NCI-H1694 (cell line): ENCODE data around the gene ASF1A.
A peak's percentile ranks its signal among the peaks of the same experiment; 100 is the strongest.

ENCODE experiments used
- DNase-seq: peaks from one replicate; lab custom pipeline; 2025; lab: John Stamatoyannopoulos, UW

Gene ASF1A

DNA sequence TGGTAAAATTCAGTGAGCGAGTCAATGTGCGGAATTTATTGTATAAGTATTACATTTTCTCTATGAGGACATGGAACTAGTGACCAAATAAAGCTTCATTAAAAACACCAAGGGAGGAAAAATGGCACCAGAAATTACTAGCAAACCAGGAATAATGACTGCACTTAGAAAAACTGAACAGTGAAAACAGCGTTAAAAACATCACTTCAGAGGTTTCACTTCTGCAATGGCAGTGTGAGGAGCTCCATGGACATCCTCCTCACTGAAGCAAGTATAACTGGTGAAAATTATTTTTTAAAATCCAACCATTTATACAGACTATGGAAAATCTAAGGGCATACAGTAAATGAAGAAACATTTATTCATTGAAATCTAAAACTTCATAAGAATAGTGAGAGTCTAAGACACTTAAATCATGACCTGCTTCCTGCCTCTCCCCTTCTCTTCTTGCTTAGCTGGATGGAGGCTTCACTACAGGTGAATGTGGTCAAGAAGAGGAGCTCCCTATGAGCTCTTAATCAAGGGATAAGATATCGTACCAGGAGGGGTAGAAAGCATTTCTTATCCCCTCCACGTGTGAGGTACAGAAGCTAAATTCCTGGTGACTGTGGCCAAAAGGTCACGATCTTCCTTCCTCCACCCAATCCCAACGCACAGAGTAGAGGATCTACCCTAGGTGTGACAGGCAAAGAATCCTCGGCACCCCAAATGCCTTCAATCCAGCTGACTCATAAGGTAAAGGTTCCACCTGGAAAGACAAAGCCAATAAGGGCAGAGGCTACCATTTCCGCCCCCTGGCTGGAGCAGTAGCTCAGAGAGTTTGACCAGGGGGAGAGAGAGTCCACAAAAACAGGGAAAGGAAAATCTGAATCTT, 12.3 kb upstream of the ASF1A start:
- no peak for DNase-seq

DNA sequence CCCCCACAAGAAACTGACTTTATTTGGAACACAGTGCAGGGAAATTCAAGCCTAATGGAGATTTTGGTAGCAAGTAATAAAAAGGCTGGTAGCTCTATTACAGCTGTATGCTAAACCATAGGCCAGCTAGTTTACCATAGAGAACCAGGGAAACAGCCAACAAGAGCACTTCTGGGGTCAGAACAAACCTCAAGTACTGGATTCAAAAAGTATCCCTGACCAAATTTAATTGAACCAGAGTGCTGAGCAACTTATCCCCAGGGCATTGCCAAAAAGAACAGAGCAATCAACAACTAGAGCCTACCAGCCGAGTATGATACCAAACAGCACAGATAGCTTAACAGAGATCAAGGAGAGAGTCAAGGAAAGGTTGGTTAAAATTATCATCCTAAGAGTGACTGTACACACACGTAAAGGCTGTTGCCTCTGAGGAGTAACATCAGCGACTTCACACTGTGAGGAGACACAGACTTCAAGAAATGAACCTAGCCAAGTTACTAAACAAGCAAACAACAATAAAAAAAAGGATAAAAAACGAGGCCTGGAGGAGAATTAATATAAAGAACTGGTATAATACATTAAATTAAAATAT, 11.5 kb upstream of the ASF1A start:
- no peak for DNase-seq

DNA sequence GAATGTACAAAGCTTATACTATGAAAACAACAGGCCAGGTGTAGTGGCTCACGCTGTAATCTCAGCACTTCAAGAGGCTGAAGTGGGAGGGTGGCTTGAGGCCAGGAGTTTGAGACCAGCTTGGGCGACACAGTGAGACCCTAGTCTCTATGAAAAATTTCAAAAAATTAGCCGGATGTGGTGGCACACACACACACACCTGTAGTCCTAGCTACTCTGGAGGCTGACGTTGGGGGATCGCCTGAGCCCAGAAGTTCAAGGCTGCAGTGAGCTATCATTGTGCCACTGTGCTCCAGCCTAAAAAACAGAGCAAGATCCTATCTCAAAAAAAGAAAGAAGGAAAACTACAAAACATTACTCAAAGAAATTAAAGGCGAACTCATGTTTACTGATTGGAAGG, 7.3 kb upstream of the ASF1A start:
- no peak for DNase-seq

DNA sequence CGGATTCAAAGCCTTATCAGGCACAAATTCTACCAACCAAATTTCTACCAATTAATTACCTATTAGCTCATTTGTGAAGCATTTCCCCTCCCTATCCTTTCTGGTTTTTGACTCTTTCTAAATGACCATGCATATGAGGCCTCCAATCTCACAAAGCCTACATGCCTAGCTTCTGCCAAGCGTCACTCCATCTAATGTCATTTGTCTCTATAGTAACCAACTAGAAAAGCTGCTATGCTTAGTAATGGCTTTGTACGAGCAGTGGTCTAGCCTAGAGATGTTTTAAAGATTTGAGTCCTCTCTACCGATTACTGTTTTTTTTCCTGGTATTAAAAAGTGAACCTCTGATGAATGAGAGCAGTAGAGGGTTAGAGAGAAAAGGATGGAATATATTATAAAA, 4.8 kb upstream of the ASF1A start:
- no peak for DNase-seq

DNA sequence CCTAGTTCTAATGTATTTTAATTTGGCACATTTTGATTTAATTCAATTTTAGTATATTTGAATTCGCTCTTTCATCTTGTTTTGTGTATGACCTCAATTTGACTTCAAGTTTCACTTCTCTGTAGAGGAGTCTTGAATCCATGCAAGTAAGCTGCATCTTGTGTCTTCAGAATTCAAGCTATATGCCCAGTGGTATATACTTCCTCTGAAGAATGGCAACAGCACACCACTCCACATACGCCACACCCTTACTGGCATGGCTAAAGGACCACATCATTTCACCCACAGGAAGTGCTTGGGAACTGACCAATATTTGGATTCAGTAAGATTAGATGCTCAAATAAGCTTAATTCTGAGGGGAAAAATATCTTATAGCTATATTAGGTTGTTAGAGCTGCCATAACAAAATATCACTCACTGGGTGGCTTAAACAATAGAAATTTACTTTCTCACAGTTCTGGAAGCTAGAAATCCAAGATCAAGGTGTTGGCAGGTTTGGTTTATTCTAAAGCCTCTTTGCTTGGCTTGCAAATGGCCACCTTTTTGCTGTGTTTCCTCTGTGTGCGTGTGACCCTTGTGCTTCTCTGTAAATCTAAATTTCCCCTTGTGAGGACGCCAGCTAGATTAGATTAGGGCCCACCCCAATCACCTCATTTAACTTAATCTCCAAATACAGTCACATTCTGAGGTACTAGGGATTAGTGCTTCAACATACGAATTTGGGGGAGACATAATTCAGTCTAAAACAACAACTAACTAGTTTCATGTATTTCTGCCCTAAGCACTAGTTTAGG, 2.8 kb upstream of the ASF1A start:
- DNase-seq: no peak

DNA sequence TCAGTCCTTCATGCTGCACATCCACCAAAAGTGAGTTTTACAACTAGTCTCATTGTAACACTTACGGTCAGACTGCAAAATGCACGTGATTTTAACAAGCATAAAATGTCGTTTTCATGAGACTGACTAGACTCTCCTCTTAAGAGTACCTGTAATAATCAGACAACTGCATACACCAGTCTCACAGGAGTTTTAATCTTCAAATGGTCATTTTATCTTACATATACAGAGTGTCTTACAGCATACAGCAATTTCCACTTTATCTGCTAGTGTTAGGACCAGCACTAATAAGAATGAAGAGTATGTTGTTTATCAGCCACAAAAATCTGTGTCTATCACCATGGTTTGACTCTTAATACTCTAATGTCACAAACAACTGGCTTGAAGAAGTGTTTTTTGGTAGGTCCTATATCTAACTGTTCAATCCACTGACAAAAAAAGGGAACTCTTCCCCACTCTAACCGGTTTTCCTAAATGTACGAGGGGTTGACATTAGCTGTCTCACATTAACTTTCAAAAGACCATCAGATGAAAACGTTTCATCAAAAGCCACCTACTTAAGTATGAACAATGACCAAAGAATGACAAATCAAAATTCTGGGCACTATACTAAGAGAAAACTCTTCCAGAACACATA, 1.5 kb upstream of the ASF1A start:
- no peak for DNase-seq

DNA sequence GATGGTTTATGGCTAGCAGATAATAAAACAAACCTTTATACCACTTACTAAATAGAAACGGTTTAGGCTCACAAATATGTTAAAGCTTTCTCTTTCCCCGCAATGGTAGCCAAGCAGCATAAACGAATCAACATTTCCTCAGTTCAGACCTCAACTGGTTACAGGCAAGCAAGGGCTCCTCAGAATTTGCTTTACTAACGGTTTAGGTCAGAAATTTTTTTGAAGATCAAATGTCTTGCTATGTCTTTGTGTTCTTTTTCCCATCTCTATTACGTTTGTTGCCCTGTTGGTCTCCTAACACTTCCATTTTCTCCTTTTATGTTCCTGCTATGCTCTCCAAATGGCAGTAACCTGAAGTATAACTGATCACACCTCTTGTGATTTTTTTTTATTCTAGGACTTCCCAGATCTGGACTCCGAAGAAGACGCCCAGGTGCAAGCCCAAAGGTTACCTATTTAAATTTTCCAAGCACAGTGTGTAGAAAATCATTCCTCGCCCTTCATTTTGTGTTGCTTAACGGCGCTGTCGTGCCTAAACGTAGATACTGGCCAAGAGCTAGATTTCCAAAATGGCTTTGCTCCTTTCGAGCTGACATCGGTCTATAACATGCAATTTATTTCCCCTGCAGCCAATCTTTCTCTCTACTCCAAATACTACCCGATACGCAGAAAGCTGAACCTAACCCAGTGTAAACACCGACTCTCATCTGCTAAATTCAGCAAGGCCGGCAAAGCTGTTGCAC, 717 bp upstream of the ASF1A start:
- peak; percentile 68 for DNase-seq

DNA sequence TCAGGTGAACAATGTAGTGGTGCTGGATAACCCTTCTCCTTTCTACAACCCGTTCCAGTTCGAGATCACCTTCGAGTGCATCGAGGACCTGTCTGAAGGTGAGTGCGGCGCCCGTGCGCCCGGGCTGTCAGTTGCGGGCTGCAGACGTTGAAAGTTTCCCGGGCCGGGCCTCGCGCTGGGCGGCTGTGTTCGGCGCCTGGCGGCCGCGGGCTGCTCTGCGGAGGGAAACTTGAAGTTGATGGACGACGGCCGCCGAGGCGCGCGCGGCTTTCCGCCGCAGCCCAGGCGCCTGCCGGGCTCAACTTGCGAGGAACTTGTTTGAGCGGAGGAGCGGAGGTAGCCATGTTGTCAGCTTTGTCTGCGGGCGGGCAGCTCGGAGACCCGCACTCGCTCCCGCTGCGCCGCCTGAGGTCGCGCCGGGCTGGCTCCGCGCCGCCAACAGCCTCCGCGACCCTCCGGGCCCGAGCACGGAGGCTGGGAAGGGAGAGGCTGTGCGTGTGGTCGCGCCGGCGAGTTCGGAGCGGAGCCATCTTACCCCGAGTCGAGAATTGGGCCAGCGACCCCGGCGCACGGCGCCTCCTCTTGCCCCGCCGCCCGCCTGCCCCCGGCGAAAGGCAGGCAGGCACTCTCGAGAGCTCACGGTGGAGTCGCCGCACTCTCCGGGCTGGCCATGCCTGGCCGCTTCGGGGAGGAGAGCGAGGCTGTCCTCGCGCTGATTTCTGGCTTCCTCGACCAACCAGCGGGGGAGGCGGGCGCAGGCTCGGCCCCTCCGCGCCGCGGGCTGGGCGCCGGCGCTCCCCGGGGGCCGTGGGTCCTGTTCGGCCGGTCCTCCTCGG, 691 bp downstream of the ASF1A start:
- no peak for DNase-seq

DNA sequence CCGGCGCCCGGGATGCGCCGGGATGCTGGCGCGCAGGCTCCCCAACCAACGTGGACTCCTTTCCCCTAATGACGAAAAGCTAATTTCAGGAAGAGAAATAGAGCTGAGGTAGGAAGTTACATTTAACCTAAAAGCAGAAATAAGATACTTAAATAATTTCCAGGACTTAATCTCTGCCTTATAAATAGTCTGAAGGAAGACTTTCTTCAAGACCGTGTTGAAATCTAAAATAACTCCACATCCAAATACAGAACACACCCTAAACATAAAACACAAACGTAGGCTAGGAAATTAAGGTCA, 1.3 kb downstream of the ASF1A start:
- DNase-seq: no peak

DNA sequence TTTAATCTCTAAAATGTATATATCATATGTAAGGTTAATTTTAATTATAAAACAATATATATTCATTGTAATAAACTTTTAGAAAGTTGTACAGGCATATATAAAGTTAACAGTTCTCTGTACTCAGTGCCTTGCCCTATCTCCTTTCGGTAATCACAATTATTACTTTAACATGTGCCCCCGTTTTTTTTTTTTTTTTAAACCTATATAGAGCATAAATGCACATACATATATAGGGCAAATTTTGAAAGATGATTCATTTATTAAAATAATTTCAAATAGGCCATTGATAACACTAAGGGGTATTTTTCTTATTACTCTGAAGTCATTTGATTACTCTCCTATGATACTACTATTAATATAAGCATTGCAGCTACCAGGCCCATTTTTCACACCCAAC, 1.9 kb downstream of the ASF1A start:
- DNase-seq: no peak

DNA sequence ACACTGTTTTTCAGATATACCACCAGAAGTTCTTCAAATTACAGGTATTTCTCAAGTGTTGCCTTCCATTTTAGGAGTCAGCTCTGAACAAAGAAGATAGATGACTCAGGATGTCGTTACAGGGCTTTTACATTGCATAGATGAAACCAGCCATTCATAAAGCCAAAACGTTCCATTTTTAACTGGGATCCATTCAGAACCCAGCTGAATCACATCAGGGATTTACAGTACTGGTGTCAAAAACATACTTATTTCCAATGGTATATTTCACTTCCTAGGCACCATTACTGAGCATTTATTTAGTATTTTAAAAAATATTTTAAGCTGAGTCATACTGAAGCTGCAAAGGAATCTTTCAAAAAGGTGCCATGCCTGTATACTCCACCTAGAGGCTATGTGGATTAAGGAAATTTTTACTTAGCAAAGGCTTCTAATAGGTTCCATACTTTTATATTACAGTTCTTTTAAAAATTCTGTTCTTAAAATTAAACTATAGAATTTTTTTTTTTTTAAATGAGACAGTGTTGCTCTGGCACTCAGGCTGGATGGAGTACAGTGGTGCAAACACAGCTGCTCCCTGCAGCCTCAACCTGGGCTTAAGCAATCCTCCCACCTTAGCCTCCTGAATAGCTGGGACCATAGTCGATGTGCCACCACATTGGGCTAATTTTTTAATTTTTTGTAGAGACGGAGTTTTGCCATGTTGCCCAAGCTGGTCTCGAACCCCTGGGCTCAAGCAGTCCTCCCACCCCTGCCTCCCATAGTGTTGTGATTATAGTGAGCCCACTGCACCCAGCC, 2.6 kb downstream of the ASF1A start:
- peak; percentile 26 for DNase-seq

DNA sequence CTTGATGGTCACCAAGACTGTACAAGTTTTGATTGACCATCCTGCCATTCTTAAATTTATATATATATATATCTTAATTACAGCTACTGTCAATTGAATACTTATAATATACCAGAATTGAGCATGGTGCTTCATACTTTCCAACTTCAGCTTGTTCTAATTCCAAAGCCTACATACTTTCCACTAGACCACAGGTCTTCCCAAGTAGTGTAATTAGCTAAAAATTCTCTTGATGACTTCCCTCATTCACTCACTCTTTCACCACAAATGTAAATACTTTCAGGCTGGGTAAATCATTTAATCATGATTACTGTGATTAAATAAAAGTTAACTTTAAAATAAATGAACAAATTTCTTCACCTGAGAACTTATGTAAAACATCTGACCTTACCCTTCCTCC, 3.4 kb downstream of the ASF1A start:
- no peak for DNase-seq

DNA sequence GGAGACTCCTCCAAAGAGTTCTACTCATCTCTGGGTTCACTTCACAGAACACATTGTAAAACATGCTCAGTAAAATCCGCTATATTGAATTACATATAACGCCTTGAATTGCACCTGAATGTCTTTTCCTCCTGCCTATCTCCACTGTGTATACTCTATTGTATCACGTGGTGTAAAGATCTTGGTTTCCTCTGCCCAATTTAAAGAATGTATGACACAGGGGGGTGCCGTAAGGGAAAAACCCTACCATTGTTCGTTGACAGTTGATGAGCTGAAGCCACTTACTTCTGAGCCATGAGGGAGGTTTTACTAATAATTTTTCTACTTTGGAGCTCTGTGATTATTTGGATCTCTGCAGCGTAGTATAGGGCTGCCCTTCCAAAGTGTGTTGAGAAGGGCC, 6.0 kb downstream of the ASF1A start:
- no peak for DNase-seq

DNA sequence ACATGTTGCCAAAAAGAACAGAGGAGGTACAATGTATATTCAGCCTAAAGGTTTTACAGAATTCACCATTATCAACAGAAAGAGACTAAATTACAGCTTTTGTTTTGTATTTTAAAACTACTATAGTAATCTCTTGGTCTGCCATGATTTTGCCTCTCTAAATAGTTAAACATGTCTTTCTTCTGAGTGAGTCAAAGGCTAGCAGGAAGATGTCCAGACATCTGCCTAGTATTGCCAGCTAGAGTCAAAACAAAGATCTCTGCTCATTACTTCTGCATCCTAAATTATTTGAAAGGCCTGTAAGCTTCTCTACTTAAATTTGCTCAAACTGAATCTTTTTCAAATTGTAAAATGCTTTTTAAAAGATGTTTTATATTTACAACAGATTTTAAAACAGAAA, 8.8 kb downstream of the ASF1A start:
- DNase-seq: no peak

DNA sequence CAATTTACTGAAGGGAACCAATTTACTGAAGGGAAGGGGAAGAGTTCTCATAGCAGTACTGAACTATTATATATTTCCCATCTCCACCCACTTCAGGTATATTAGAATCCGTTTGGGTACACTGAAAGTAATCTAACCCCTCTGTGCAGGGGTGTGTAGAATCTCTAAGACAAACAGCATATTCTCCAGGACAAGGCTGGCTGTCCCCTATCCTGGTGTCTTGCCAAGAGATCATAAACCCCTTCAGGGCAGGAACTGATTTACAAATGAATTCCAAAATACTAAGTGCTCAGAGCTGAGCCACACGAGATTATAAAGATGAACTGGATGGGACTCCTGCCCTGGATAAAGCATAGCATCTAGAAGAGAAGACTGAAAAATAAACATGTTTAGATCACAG, 9.2 kb downstream of the ASF1A start:
- no peak for DNase-seq

DNA sequence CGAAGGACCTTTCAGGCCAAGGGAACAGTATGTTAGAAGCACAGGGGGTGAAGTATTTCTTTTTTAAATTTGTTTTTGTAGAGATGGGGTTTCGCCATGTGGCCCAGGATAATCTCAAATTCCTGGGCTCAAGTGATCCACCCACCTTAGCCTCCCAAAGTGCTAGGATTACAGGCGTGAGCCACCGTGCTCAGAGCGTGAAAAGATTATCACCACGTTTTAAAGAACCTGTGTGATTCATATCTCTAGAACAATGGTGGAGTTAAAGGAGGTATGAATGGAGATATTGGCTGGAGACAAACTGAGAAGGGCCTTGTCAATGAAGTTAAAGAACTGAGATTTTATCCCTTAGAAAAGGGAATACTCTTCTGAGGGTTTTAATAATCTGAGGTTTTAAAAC, 9.7 kb downstream of the ASF1A start:
- DNase-seq: no peak

DNA sequence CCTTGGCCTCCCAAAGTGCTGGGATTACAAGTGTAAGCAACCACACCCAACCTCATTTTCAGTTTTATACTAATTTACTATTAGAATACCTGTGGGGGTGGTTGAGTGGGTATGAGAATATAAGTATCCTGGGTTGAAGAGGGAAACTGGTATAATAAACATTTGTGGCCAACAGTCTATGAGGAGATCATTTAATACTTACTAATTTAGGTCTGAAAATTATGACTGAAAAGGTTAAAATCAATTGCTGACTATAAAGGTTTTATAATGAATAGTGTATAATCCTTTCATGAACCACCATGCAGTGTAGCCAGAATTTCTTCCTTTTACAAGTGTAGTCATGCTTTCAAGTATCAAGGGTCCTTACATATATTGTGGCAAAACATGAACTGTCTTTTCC, 11.1 kb downstream of the ASF1A start:
- DNase-seq: no peak

DNA sequence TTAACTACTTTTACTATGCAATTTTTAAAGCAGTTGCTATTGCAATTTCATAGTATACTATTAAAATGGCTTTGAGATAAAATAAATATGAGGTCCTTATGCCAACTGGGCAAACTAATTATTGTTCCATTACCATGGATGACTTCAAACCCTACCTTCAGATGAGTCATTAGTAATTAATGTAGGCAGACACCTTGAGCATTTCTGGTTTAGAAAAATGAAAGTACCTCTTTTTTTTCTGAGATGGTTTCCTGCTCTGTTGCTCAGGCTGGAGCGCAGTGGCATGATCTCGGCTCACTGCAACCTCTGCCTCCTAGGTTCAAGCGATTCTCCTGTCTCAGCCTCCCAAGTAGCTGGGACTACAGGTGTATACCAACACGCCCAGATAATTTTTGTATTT, 11.9 kb downstream of the ASF1A start:
- DNase-seq: no peak

DNA sequence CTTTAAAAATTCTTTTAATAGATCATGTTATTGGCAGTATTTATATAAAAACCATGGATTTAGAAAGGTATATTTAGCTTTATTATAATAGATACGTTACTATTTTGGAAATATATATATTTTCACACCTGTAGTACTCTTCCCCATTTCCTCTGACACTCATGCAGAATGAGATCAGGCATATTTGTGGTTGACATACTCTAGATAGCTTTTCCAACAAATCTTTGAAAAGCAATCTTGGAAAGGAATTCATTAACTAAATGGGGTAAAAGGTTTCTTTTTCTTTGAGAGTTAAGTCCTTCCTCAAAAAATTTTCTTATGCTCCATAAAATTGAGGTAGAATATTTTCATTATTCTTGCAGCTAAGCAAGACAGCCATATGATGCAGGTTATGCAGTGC, 14.5 kb downstream of the ASF1A start:
- no peak for DNase-seq

DNA sequence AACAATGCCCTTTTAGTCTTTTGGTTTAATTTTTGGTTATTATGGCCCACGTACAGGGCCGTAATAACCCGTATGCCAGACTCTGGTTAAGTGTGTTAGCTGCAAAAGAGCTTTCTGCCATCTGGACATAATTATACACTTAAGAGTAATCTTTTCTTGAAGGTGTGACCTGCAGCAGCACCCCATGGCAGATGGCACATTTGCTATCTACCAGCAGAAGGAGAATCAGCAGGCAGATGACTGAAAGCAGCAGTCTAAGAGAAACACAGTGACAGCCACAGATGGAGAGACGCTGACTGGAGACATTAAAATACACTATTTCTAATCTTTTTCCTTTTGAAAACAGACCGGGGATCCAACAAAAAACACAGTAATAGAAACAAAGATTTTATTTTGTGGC, 18.7 kb downstream of the ASF1A start:
- DNase-seq: peak; percentile 71
